SK-N-SH treated with all-trans-retinoic acid at 6 μM for 48 hours (cell line): ENCODE data around the gene GBF1.
"Not testable (repeated sequence)": the region's sequence is repeated elsewhere in the genome, so short reads cannot be mapped to it uniquely, and the experiment has no call there.

Source experiments
- ATAC-seq: fragments of 200-7000 bp; cut with Tn5 transposase; 3 replicates; pipeline ENCODE4 v1.9.1; 2020; ENCODE audit warnings: mild to moderate bottlenecking, moderate library complexity
- ARNTL ChIP-seq: fragments of 450-650 bp; formaldehyde crosslinking; IDR thresholded peaks from 2 replicates; pipeline ENCODE4 v1.5.0; 2020; ENCODE audit warnings: low read depth, mild to moderate bottlenecking, moderate library complexity, borderline replicate concordance
- BACH2 ChIP-seq: fragments of 250-450 bp; sonication (Bioruptor Pico); IDR thresholded peaks from 2 replicates; pipeline ENCODE4 v1.9.0; 2021; ENCODE audit warnings: mild to moderate bottlenecking, borderline replicate concordance
- CSDC2 ChIP-seq: fragments of 250-450 bp; sonication (Bioruptor Pico); IDR thresholded peaks from 2 replicates; pipeline ENCODE4 v1.5.0; 2020; ENCODE audit warnings: mild to moderate bottlenecking, moderate library complexity
- CSRNP3 ChIP-seq: fragments of 250-450 bp; sonication (Bioruptor Pico); IDR thresholded peaks from 2 replicates; pipeline ENCODE4 v1.5.1; 2021; ENCODE audit warnings: mild to moderate bottlenecking, moderate library complexity
- ESRRG ChIP-seq: fragments of 250-450 bp; sonication (Bioruptor Pico); IDR thresholded peaks from 2 replicates; pipeline ENCODE4 v1.6.1; 2021; ENCODE audit warnings: mild to moderate bottlenecking
- GLIS3 ChIP-seq: fragments of 250-450 bp; sonication (Bioruptor Pico); IDR thresholded peaks from 2 replicates; pipeline ENCODE4 v1.5.0; 2020; ENCODE audit warnings: mild to moderate bottlenecking, moderate library complexity
- OSR1 ChIP-seq: fragments of 250-450 bp; sonication (Bioruptor Pico); IDR thresholded peaks from 2 replicates; pipeline ENCODE4 v1.8.0; 2022; ENCODE audit warnings: moderate library complexity, mild to moderate bottlenecking, inconsistent platforms
- PATZ1 ChIP-seq: fragments of 250-450 bp; sonication (Bioruptor Pico); IDR thresholded peaks from 2 replicates; pipeline ENCODE4 v1.8.0; 2020; ENCODE audit warnings: mild to moderate bottlenecking, moderate library complexity, borderline replicate concordance
- POU6F1 ChIP-seq: fragments of 250-450 bp; sonication (Bioruptor Pico); IDR thresholded peaks from 2 replicates; pipeline ENCODE4 v1.8.0; 2021; ENCODE audit warnings: low read depth, mild to moderate bottlenecking, moderate library complexity, borderline replicate concordance
- PPARA ChIP-seq: fragments of 250-450 bp; sonication (Bioruptor Pico); IDR thresholded peaks from 2 replicates; pipeline ENCODE4 v1.5.0; 2020; ENCODE audit warnings: mild to moderate bottlenecking, borderline replicate concordance
- RARB ChIP-seq: fragments of 250-450 bp; sonication (Bioruptor Pico); IDR thresholded peaks from 2 replicates; pipeline ENCODE4 v1.8.0; 2021; ENCODE audit warnings: mild to moderate bottlenecking, moderate library complexity
- TCF4 ChIP-seq: fragments of 250-450 bp; sonication (Bioruptor Pico); IDR thresholded peaks from 2 replicates; pipeline ENCODE4 v1.8.0; 2021; ENCODE audit warnings: mild to moderate bottlenecking, moderate library complexity, borderline replicate concordance
- TSHZ2 ChIP-seq: fragments of 250-450 bp; sonication (Bioruptor Pico); IDR thresholded peaks from 2 replicates; pipeline ENCODE4 v1.5.0; 2020; ENCODE audit warnings: mild to moderate bottlenecking, moderate library complexity
- ZC3H10 ChIP-seq: fragments of 250-450 bp; sonication (Bioruptor Pico); IDR thresholded peaks from 2 replicates; pipeline ENCODE4 v1.5.1; 2021; ENCODE audit warnings: mild to moderate bottlenecking, moderate library complexity
- ZFP30 ChIP-seq: fragments of 450-650 bp; formaldehyde crosslinking; IDR thresholded peaks from 2 replicates; pipeline ENCODE4 v1.5.0; 2022; ENCODE audit warnings: mild to moderate bottlenecking, moderate library complexity
- ZNF565 ChIP-seq: fragments of 450-650 bp; formaldehyde crosslinking; conservative IDR thresholded peaks from 2 replicates; pipeline ENCODE4 v1.5.0; 2020; ENCODE audit warnings: low read depth, mild to moderate bottlenecking, moderate library complexity
- ZNF70 ChIP-seq: fragments of 450-650 bp; formaldehyde crosslinking; IDR thresholded peaks from 2 replicates; pipeline ENCODE4 v1.5.0; 2020; ENCODE audit warnings: mild to moderate bottlenecking, moderate library complexity
- ZNF8 ChIP-seq: fragments of 450-650 bp; formaldehyde crosslinking; IDR thresholded peaks from 2 replicates; pipeline ENCODE4 v1.5.0; 2020; ENCODE audit warnings: mild to moderate bottlenecking, moderate library complexity
- TF ChIP-seq, protein P1 (sequence below): fragments of 250-450 bp; sonication (Bioruptor Pico); IDR thresholded peaks from 2 replicates; pipeline ENCODE4 v1.5.1; 2020; ENCODE audit warnings: low read depth, mild to moderate bottlenecking, moderate library complexity

Gene GBF1

DNA sequence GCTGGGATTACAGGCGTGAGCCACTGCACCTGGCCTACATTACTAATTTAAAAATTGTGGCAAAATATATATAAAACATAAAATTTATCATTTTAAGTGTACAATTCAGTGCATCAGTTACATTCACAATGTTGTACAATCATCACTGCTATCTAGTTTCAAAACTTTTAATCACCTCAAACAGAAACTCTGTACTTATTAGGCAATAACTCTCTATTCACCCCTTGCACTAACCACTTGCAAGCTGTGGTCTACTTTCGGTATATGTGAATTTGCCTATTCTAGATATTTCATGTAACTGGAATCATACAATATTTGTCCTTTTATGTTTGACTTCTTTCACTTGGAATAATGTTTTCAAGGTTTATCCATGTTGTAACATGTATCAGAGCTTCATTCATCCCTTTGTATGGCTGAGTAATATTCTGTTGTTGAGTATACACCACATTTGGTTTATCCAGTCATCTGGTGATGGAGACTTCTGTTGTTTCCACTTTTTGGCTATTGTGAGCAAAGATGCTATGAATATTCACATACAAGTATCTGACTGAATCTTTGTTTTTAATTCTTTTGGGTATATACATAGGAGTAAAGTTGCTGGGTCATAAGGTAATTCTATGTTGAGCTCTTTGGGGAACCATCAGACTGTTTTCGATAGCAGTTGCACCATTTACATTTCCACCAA is 33.6 kb upstream of the GBF1 start (continued):
- TF ChIP-seq PATZ1 (CRISPR knock-in tag), result no peak
- TF ChIP-seq ZNF70 (CRISPR knock-in tag), result no peak
- no peak for TF ChIP-seq ZNF8 (CRISPR knock-in tag)
- no peak for TF ChIP-seq PPARA (CRISPR knock-in tag)
- TF ChIP-seq ZNF565 (CRISPR knock-in tag), result no peak
- no peak for TF ChIP-seq ESRRG (CRISPR knock-in tag)
- TF ChIP-seq OSR1, result no peak
- no peak for TF ChIP-seq CSRNP3 (CRISPR knock-in tag)
- TF ChIP-seq GLIS3 (CRISPR knock-in tag), result no peak
- no peak for TF ChIP-seq RARB (CRISPR knock-in tag)
- TF ChIP-seq, protein P1, sequence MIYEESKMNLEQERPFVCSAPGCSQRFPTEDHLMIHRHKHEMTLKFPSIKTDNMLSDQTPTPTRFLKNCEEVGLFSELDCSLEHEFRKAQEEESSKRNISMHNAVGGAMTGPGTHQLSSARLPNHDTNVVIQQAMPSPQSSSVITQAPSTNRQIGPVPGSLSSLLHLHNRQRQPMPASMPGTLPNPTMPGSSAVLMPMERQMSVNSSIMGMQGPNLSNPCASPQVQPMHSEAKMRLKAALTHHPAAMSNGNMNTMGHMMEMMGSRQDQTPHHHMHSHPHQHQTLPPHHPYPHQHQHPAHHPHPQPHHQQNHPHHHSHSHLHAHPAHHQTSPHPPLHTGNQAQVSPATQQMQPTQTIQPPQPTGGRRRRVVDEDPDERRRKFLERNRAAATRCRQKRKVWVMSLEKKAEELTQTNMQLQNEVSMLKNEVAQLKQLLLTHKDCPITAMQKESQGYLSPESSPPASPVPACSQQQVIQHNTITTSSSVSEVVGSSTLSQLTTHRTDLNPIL (CRISPR knock-in tag), result no peak
- TF ChIP-seq ZC3H10 (CRISPR knock-in tag), result no peak
- TF ChIP-seq CSDC2 (CRISPR knock-in tag), result no peak

DNA sequence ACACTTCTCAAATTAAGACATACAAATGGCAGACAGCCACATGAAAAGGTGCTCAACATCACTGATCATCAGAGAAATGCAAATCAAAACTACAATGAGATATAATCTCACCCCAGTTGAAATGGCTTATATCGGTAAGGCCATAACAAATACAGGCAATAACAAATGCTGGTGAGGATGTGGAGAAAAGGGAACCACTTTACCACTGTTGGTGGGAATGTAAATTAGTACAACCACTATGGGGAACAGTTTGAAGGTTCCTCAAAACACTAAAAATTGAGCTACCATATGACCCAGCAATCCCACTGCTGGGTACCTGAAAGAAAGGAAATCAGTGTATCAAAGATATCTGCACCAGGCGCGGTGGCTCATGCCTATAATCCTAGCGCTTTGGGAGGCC is 31.7 kb upstream of the GBF1 start:
- not testable (repeated sequence) for ATAC-seq

- no peak for TF ChIP-seq PPARA (CRISPR knock-in tag)
- ATAC-seq, result no peak
Observed at GRCh38 chr10:102219370-102219769, 26.0 kb upstream of the GBF1 start.

DNA sequence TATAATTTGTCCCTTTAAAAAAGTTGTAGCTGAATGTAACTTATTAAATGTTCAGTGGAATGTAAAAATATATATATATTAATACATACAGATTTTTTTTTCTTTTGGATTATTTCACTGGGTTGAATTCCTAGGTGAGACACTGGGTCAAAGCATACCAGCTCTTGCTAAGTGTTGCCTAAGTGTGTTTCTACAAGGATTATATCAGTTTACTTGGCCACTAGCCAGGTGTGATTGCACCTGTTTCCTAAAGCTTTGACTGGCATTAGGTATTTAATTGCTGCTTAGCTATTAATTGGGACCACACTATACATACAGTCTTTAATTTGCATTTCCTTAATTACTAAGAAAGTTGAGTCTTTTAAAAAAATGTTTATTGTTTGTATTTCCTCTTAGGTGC is 24.7 kb upstream of the GBF1 start:
- no peak for TF ChIP-seq ZNF8 (CRISPR knock-in tag)
- no peak for TF ChIP-seq ZFP30 (CRISPR knock-in tag)
- TF ChIP-seq TCF4 (CRISPR knock-in tag), result no peak
- TF ChIP-seq RARB (CRISPR knock-in tag), result no peak
- no peak for TF ChIP-seq ZNF70 (CRISPR knock-in tag)
- ATAC-seq, result no peak

- ATAC-seq, result no peak
- TF ChIP-seq TSHZ2 (CRISPR knock-in tag), result no peak
- no peak for TF ChIP-seq ARNTL (CRISPR knock-in tag)
- TF ChIP-seq POU6F1 (CRISPR knock-in tag), result no peak
- TF ChIP-seq CSDC2 (CRISPR knock-in tag), result no peak
- TF ChIP-seq PATZ1 (CRISPR knock-in tag), result no peak
- TF ChIP-seq GLIS3 (CRISPR knock-in tag), result no peak
- TF ChIP-seq OSR1, result no peak
- TF ChIP-seq ZNF8 (CRISPR knock-in tag), result no peak
- TF ChIP-seq BACH2 (CRISPR knock-in tag), result no peak
- TF ChIP-seq, all 23 proteins: peak for 0
Observed at GRCh38 chr10:102222797-102223196, 22.5 kb upstream of the GBF1 start.
